Neuronal stem cell (in vitro differentiated cells): ENCODE measurements around the gene CEL. TPM values are rescaled to one million over a fixed set of nuclear protein-coding genes. Genes with fewer than 3 reads are reported as not detected.
"Not testable (repeated sequence)": the region's sequence is repeated elsewhere in the genome, so short reads cannot be mapped to it uniquely, and the experiment has no call there.

Experiments
- DNase-seq: peaks from one replicate; pipeline ENCODE4 v3.0.0-alpha.2; 2013; ENCODE audit warnings: low spot score
- H2AFZ ChIP-seq: one replicate; pipeline ENCODE4 v1.6.1; 2013; ENCODE audit warnings: mild to moderate bottlenecking, low read length, inconsistent platforms
- H2AK5ac ChIP-seq: 2 replicates; pipeline ENCODE4 v1.6.1; 2013; ENCODE audit warnings: low read depth, mild to moderate bottlenecking, inconsistent platforms, low read length, moderate library complexity, mixed read lengths
- H2BK120ac ChIP-seq: 2 replicates; pipeline ENCODE4 v1.6.1; 2013; ENCODE audit warnings: low read depth, mild to moderate bottlenecking, inconsistent platforms, low read length, moderate library complexity, mixed read lengths
- H2BK12ac ChIP-seq: one replicate; pipeline ENCODE4 v1.6.1; 2013; ENCODE audit warnings: low read length, inconsistent platforms
- H2BK15ac ChIP-seq: 2 replicates; pipeline ENCODE4 v1.6.1; 2013; ENCODE audit warnings: mild to moderate bottlenecking, low read length, inconsistent platforms, mixed read lengths
- H2BK5ac ChIP-seq: one replicate; pipeline ENCODE4 v1.6.1; 2013; ENCODE audit warnings: inconsistent platforms, mild to moderate bottlenecking, low read length, moderate library complexity
- H3K14ac ChIP-seq: one replicate; pipeline ENCODE4 v1.6.1; 2013; ENCODE audit warnings: low read length, inconsistent platforms
- H3K18ac ChIP-seq: 2 replicates; pipeline ENCODE4 v1.6.1; 2013; ENCODE audit warnings: low read length, inconsistent platforms
- H3K23ac ChIP-seq: 2 replicates; pipeline ENCODE4 v1.6.1; 2013; ENCODE audit warnings: low read depth, mild to moderate bottlenecking, mixed read lengths, low read length, inconsistent platforms; ENCODE audit not compliant: poor library complexity
- H3K27ac ChIP-seq: replicated peaks from 3 replicates; pipeline ENCODE4 v1.5.1; 2013; ENCODE audit warnings: low read length, inconsistent platforms
- H3K27me3 ChIP-seq, 3 experiments: 2 replicates each; pipeline ENCODE4 v1.6.1; 2013; ENCODE audit warnings: low read length in 3 of 3, mild to moderate bottlenecking in 2 of 3, inconsistent platforms in 1 of 3, low read depth in 1 of 3, mixed read lengths in 1 of 3, moderate library complexity in 1 of 3; ENCODE audit not compliant: control insufficient read depth in 3 of 3, insufficient read depth in 3 of 3
- H3K36me3 ChIP-seq, 2 donors: replicated peaks in 1 of 2; 2 replicates each; pipeline ENCODE4 v1.6.1; 2013; ENCODE audit warnings: low read length in 2 of 2; ENCODE audit not compliant: control insufficient read depth in 2 of 2, insufficient read depth in 2 of 2
- H3K4ac ChIP-seq: 2 replicates; pipeline ENCODE4 v1.6.1; 2013; ENCODE audit warnings: inconsistent platforms, mild to moderate bottlenecking, low read length, moderate library complexity
- H3K4me1 ChIP-seq, 2 donors: 1 replicate in 1 of 2; 2 replicates in 1 of 2; pipeline ENCODE4 v1.6.1; 2013; ENCODE audit warnings: low read length in 2 of 2, low read depth in 1 of 2; ENCODE audit not compliant: control insufficient read depth in 2 of 2, insufficient read depth in 1 of 2
- H3K4me2 ChIP-seq: one replicate; pipeline ENCODE4 v1.6.1; 2013; ENCODE audit warnings: mild to moderate bottlenecking, low read length, inconsistent platforms; ENCODE audit not compliant: insufficient read depth, poor library complexity, severe bottlenecking
- H3K4me3 ChIP-seq, 2 donors: 2 replicates each; pipeline ENCODE4 v1.5.1; 2013; ENCODE audit warnings: low read length in 2 of 2, mild to moderate bottlenecking in 2 of 2, inconsistent platforms in 1 of 2, moderate library complexity in 1 of 2
- H3K79me1 ChIP-seq: one replicate; pipeline ENCODE4 v1.6.1; 2013; ENCODE audit warnings: low read depth, mild to moderate bottlenecking, inconsistent platforms, low read length, moderate library complexity
- H3K9ac ChIP-seq: one replicate; pipeline ENCODE4 v1.6.1; 2013; ENCODE audit warnings: mild to moderate bottlenecking, low read depth, low read length, inconsistent platforms; ENCODE audit not compliant: poor library complexity
- H3K9me3 ChIP-seq, 2 donors: replicated peaks in 1 of 2; 2 replicates each; pipeline versions ENCODE3 to v1.6.1; 2013; ENCODE audit warnings: low read length in 2 of 2, mild to moderate bottlenecking in 2 of 2, inconsistent platforms in 1 of 2, low read depth in 1 of 2, mixed read lengths in 1 of 2, moderate library complexity in 1 of 2; ENCODE audit not compliant: control insufficient read depth in 2 of 2, insufficient read depth in 1 of 2
- H4K8ac ChIP-seq: one replicate; pipeline ENCODE4 v1.6.1; 2013; ENCODE audit warnings: low read depth, mild to moderate bottlenecking, inconsistent platforms, low read length, moderate library complexity
- H4K91ac ChIP-seq: one replicate; pipeline ENCODE4 v1.6.1; 2013; ENCODE audit warnings: low read length, low read depth, mild to moderate bottlenecking, inconsistent platforms; ENCODE audit not compliant: poor library complexity
- WGBS, 2 donors: extraction: QIAGEN DNeasy Blood & Tissue Kit; methylation state at CpG; one replicate each; pipeline ENCODE4 v1.1.7; 2013; ENCODE audit warnings: missing lambda C conversion rate in 2 of 2, mixed read lengths in 1 of 2; ENCODE audit not compliant: insufficient read length in 2 of 2, insufficient replicate concordance in 1 of 2; ENCODE audit errors: extremely low coverage in 2 of 2; 5-methylcytosine and 5-hydroxymethylcytosine counted together
- polyA plus RNA-seq, 2 experiments: library from polyadenylated mRNA; stranded (reverse); fragments of 200-250 nt; gene quantifications; one replicate each; pipeline ENCODE4 v1.2.3, GENCODE V29; 2013

The CEL gene
- polyA plus RNA-seq (2013, experiment 1 of 2) = 3.7 TPM
- polyA plus RNA-seq (2013, experiment 2 of 2) = 4.0 TPM

DNA sequence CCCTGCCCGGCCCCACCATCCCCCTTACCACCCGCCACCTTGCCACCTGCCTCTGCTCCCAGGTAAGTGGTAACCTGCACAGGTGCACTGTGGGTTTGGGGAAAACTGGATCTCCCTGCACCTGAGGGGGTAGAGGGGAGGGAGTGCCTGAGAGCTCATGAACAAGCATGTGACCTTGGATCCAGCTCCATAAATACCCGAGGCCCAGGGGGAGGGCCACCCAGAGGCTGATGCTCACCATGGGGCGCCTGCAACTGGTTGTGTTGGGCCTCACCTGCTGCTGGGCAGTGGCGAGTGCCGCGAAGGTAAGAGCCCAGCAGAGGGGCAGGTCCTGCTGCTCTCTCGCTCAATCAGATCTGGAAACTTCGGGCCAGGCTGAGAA is at the start of gene CEL:
CEL (plus strand) TSS at position 218 of the 382 bp plus-strand sequence; CDS start at position 240, 22 bp downstream.
- H3K9me3 ChIP-seq, H3K9ac ChIP-seq, H2BK12ac ChIP-seq, H3K4me2 ChIP-seq, H3K4me3 ChIP-seq, DNase-seq, H2BK5ac ChIP-seq, H3K23ac ChIP-seq, H3K79me1 ChIP-seq, H2BK15ac ChIP-seq, H2AFZ ChIP-seq, H3K27me3 ChIP-seq, H3K4ac ChIP-seq, H2BK120ac ChIP-seq: not testable (repeated sequence)
- Histone ChIP-seq H3K14ac (peak within 1 kb of the TSS; percentile 71), H3K36me3 (peaks cover 19 to 21% of the 10 kb centered on the region in 2 donors), H4K8ac (peak within 1 kb of the TSS; percentile 65), H3K27ac (peak within 1 kb of the TSS; percentile 89), H3K18ac (peak within 1 kb of the TSS; percentile 96), H2AK5ac (peak within 1 kb of the TSS; percentile 94), H3K4me1 (peaks cover 13 to 17% of the 10 kb centered on the region in 2 donors), H4K91ac (peak within 1 kb of the TSS; percentile 99)
- no CpG with 5 or more reads among the region's 9 CpGs for WGBS, 2 donors

- Histone ChIP-seq H3K4me2 (no peak overlapping the region), H2AFZ (no peak overlapping the region), H4K91ac (no peak overlapping the region), H2BK12ac (no peak overlapping the region), H4K8ac (no peak overlapping the region), H2AK5ac (no peak overlapping the region), H3K79me1 (no peaks in the 10 kb centered on the region), H3K4me1 (no peaks in the 10 kb centered on the region), H3K27ac (no peak overlapping the region), H3K4ac (no peak overlapping the region), H3K14ac (no peak overlapping the region), H3K36me3 (no peaks in the 10 kb centered on the region), H3K27me3 (no peaks in the 10 kb centered on the region), H3K18ac (no peak overlapping the region), H3K9me3 (no peaks in the 10 kb centered on the region), H3K9ac (no peak overlapping the region), H3K23ac (no peak overlapping the region), H3K4me3 (no peak overlapping the region), H2BK120ac (no peak overlapping the region), H2BK5ac (no peak overlapping the region), H2BK15ac (no peak overlapping the region)
- WGBS, 2 donors = no CpG with 5 or more reads among the region's 5 CpGs
- DNase-seq = no peak
Measured at GRCh38 chr9:133014696-133015095, 47.1 kb upstream of the CEL start.

DNA sequence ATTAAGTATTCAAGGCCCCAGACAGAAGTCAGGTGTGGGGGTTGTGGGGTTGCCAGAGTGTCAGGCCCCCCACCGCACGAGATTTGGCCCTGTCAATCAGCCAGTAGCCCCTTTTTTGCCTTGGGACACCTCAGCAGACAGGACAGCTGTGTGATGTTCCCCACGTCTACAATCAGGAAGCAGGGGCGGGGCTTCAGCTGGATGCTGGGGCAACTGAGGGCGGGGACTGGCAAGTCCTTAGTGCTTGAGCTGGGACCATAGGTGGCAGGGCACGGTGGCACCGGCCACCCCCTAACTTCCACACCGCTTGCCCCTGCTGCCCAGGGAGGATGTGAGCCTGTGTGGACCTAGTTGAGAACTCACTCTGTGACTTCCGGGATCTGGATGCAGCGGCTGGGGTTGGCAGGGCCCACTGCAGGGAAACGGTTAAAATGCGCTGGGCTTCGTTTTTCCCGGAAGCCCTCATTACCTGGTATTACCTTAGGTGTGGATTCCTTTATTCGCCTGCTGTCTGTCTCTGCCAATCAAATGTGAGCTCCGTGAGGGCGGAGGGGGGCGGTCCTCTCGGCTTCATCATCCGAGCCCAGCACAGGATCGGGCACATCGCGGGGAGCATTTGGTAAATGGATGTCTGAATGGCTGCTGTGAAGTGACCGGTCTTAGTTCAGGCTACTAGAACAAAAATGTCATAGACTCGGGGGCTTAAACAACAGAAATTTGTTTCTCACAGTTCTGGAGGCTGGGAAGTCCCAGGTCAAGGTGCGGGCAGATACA is 38.5 kb upstream of the CEL start:
- peak overlapping the region; percentile 71 for H2BK5ac ChIP-seq
- H3K4me1 ChIP-seq = no peaks in the 10 kb centered on the region
- no peaks in the 10 kb centered on the region for H3K36me3 ChIP-seq
- no peak overlapping the region for H3K14ac ChIP-seq
- no peak overlapping the region for H2BK15ac ChIP-seq
- no peaks in the 10 kb centered on the region for H3K27me3 ChIP-seq
- H3K4me3 ChIP-seq = no peak overlapping the region
- WGBS, 2 donors = no CpG with 5 or more reads among the region's 26 CpGs
- no peak overlapping the region for H4K8ac ChIP-seq
- no peak overlapping the region for H3K23ac ChIP-seq
- no peaks in the 10 kb centered on the region for H3K9me3 ChIP-seq
- no peak overlapping the region for H3K4ac ChIP-seq
- H3K18ac ChIP-seq = no peak overlapping the region
- H2BK12ac ChIP-seq = no peak overlapping the region
- no peak overlapping the region for H3K9ac ChIP-seq
- DNase-seq = no peak
- H2BK120ac ChIP-seq = no peak overlapping the region
- peak overlapping the region; percentile 95 for H2AK5ac ChIP-seq
- H2AFZ ChIP-seq = no peak overlapping the region
- H3K27ac ChIP-seq = no peak overlapping the region
- H3K4me2 ChIP-seq = no peak overlapping the region
- no peak overlapping the region for H4K91ac ChIP-seq
- no peaks in the 10 kb centered on the region for H3K79me1 ChIP-seq

- H3K23ac ChIP-seq = no peak overlapping the region
- no peaks in the 10 kb centered on the region for H3K27me3 ChIP-seq
- no peak overlapping the region for H2BK15ac ChIP-seq
- no peak overlapping the region for H3K4me2 ChIP-seq
- DNase-seq = no peak
- no peak overlapping the region for H3K4ac ChIP-seq
- no CpG with 5 or more reads among the region's 3 CpGs for WGBS, 2 donors
- H3K9ac ChIP-seq = no peak overlapping the region
- H2BK120ac ChIP-seq = no peak overlapping the region
- H3K9me3 ChIP-seq = no peaks in the 10 kb centered on the region
- H3K27ac ChIP-seq = no peak overlapping the region
- H2BK12ac ChIP-seq = no peak overlapping the region
- peaks cover 5% of the 10 kb centered on the region for H3K79me1 ChIP-seq
- no peaks in the 10 kb centered on the region for H3K36me3 ChIP-seq
- no peak overlapping the region for H4K91ac ChIP-seq
- H3K4me3 ChIP-seq = no peak overlapping the region
- peaks cover 2 to 6% of the 10 kb centered on the region in 2 donors for H3K4me1 ChIP-seq
- no peak overlapping the region for H2AK5ac ChIP-seq
- H2BK5ac ChIP-seq = no peak overlapping the region
- no peak overlapping the region for H3K18ac ChIP-seq
- H3K14ac ChIP-seq = no peak overlapping the region
- no peak overlapping the region for H4K8ac ChIP-seq
- H2AFZ ChIP-seq = no peak overlapping the region
Measured at GRCh38 chr9:133026426-133026825, 35.4 kb upstream of the CEL start.
